CD4-positive, alpha-beta T cell treated with Interleukin-4 for 4 hours (primary cell): ENCODE measurements around the gene HSPA1B.
"Not testable (repeated sequence)": the region's sequence is repeated elsewhere in the genome, so short reads cannot be mapped to it uniquely, and the experiment has no call there.

ENCODE experiments used
- DNase-seq: peaks from one replicate; pipeline ENCODE4 v3.0.0-alpha.2; 2020

Gene HSPA1B

DNA sequence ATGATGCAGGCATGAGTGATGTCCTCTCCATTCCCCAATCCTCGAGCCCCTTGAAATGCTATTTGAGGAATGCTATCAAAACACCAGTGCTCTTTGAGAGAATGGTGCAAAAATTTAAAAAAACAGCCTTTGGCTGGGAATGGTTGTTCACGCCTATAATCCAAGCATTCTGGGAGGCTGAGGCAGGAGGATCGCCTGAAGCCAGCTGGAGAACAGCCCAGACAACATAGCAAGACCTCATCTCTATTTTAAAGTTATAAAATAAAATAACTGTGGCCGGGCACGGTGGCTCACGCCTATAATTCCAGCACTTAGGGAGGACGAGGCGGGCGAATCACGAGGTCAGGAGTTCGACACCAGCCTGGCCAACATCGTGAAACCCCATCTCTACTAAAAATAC, 27.8 kb upstream of the HSPA1B start:
- DNase-seq, result no peak

DNA sequence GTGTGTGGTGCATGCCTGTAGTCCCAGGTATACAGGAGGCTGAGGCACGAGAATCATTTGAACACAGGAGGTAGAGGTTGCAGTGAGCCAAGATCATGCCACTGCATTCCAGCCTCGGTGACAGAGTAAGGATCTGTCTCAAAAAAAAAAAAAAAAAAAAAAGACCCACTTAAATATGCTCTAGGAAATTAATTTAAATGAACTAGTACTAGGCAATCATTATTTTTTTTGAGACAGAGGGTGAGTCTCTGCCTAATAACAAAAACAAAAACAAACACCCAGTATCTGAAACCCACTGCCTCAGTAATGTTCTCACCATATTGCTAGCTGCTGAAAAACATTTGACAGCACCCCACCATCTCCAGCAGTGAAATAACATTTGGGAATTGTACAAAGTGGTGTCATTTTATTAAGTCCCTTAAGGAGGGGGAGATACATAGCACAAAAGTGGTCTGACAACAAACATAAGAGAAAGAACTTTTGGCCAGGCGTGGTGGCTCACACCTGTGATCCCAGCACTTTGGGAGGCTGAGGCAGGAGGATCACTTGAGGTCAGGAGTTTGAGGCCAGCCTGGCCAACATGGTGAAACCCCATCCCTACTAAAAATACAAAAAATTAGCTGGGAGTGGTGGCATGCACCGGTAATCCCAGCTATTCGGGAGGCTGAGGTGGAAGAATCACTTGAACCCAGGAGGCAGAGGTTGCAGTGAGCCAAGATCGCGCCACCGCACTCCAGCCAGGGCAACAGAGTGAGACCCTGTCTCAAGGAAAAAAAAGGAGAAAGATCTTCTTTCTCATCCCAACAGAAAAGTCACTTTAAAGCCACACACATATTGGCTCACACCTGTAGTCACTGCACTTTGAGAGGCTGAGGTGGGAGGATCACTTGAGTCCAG, 26.3 kb upstream of the HSPA1B start:
- DNase-seq, result not testable (repeated sequence)

DNA sequence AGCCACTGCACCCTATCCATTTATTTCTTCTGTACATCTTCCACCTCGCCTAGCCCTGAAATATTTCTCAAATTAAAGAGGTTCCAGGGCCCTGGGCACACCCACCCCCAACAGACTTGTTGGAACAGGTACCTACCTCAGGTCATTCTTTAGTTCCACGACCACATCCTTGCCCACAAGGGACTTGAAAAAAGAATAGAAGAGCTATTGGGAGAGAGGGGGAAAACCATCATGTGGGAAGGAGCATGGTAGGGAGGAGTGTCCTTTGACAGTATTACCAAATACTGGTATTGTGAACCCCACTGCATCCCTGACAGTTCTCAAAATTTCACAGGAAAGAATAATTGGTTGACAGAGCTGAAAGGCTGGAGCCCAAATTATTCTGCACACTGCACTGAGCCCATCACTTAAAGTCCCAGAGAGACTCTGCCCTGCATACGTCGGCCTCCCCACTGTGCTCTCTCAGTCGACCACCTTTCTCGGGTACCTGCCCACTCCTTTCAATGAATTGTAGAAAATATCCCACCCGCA, 21.5 kb upstream of the HSPA1B start:
- no peak for DNase-seq

DNA sequence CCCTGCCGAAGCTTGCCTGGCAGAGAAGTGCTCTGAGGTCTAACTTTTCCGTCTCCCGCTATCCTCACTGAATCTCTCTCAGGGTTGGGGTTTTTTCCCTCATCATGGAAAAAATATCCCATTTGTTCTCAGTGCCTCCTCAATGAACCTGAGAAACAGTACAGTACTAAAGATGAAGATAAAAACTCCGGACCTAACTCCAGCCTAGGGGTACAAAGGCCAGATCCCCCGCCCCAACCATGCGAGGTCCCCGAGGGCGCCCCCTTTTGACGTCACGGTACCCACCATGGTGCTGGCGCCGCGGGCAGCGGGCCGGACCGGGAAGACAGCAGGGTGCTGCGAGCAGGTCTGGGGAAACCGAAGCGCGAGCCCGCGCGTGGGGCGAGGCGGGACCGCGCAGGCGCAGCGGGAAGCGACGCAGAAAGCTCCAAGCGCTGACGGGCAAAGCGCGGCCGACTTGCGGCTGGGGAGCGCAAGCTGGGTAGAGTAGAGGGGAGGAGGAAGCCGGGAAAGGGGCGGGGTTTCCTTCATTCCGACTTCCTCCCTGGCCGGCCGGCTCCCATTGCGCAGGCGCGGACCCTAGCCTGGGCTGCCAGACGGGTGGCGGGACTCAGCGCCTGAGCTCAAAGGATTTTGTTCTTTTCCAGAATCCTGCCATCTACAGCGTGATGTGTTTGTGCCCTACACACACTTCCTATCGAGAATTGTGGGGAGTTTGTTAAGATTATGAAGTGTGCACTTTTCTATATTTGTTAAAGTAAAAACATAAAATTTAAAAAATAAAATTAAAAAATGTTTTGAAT, 20.9 kb upstream of the HSPA1B start, which contains the start of gene LSM2:
Gene LSM2 (minus strand): TSS at position 497 of the 803 bp plus-strand sequence. CDS start 209 bp downstream, at position 288.
- DNase-seq, result peak; percentile 96

DNA sequence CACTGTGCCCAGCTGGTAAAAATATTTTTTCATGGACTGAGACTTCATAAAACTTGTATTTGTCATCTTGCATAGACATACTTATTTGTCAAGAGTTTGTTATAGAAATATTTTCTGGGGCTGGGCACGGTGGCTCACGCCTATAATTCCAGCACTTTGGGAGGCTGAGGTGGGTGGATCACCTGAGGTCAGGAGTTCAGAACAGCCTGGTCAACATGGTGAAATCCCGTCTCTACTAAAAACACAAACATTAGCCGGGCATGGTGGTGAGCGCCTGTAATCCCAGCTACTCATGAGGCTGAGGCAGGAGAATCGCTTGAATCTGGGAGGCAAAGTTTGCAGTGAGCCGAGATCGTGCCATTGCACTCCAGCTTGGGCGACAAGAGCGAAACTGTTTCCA, 18.9 kb upstream of the HSPA1B start:
- DNase-seq, result not testable (repeated sequence)

DNA sequence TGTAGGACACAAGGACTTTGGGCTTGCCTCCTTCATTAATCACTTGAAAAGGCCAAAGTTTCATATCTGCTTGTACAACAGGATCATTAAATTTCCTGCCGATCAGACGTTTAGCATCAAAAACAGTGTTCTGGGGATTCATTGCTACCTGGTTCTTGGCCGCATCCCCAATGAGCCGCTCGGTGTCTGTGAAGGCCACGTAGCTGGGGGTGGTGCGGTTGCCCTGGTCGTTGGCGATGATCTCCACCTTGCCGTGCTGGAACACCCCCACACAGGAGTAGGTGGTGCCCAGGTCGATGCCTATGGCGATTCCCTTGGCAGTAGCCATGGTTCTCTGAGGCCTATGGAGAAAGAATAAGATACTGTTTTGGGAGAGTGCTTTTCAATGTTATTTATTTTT, 15.9 kb upstream of the HSPA1B start:
- DNase-seq, result no peak

DNA sequence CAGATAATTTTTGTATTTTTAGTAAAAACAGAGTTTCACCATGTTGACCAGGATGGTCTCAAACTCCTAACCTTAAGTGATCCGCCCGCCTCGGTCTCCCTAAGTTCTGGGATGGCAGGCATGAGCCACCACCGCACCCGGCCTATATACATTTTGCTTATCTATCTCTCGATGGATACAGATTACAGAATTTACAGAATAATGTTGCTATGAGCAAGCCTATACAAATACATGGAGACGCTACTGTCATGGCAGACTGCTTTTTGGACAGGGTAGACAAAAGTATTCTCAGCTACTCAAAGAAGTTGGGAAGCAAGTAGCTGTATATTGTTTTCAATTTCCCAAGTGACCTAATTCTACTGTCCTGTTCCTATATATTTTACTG, 14.1 kb upstream of the HSPA1B start:
- DNase-seq, result no peak

DNA sequence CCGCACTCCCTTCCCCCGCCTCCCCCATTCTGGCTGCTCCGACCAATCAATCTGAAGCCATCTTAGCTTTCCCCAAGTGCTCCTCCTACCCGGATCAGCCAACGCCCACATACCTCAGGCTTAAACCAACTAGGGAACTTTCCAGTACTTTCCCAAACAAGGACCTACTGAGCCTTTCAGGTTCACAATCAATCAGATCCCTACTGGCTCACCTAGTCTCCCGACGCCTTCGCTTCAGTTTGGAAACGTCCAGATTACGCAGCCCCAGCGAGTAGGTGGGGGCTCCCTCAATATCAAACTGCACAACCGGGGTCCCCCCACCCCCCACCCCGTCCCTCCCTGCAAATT, 12.9 kb upstream of the HSPA1B start:
- DNase-seq, result peak; percentile 74

DNA sequence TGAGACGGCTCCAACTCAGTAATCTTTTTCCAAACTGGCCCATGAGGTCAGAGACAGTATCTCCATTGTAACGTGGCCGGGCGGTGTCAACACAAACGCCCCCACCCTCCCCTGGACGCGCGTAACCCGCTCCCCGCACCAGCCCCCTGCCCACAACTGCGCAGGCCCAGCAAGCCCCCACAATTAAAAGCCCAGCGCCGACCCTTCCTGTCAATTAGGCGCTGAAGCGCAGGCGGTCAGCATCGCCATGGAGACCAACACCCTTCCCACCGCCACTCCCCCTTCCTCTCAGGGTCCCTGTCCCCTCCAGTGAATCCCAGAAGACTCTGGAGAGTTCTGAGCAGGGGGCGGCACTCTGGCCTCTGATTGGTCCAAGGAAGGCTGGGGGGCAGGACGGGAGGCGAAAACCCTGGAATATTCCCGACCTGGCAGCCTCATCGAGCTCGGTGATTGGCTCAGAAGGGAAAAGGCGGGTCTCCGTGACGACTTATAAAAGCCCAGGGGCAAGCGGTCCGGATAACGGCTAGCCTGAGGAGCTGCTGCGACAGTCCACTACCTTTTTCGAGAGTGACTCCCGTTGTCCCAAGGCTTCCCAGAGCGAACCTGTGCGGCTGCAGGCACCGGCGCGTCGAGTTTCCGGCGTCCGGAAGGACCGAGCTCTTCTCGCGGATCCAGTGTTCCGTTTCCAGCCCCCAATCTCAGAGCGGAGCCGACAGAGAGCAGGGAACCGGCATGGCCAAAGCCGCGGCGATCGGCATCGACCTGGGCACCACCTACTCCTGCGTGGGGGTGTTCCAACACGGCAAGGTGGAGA, 12.3 kb upstream of the HSPA1B start, which contains the start of the genes HSPA1A and HSPA1L:
Gene HSPA1A (plus strand): TSS at position 519 of the 814 bp plus-strand sequence. CDS start 214 bp downstream, at position 733.
Gene HSPA1L (minus strand): TSS at position 259 of the 814 bp plus-strand sequence. CDS start 3,311 bp downstream, outside the sequence.
- DNase-seq, result peak; percentile 83

DNA sequence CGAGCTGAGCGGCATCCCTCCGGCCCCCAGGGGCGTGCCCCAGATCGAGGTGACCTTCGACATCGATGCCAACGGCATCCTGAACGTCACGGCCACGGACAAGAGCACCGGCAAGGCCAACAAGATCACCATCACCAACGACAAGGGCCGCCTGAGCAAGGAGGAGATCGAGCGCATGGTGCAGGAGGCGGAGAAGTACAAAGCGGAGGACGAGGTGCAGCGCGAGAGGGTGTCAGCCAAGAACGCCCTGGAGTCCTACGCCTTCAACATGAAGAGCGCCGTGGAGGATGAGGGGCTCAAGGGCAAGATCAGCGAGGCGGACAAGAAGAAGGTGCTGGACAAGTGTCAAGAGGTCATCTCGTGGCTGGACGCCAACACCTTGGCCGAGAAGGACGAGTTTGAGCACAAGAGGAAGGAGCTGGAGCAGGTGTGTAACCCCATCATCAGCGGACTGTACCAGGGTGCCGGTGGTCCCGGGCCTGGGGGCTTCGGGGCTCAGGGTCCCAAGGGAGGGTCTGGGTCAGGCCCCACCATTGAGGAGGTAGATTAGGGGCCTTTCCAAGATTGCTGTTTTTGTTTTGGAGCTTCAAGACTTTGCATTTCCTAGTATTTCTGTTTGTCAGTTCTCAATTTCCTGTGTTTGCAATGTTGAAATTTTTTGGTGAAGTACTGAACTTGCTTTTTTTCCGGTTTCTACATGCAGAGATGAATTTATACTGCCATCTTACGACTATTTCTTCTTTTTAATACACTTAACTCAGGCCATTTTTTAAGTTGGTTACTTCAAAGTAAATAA, 10.2 kb upstream of the HSPA1B start:
- peak; percentile 67 for DNase-seq

DNA sequence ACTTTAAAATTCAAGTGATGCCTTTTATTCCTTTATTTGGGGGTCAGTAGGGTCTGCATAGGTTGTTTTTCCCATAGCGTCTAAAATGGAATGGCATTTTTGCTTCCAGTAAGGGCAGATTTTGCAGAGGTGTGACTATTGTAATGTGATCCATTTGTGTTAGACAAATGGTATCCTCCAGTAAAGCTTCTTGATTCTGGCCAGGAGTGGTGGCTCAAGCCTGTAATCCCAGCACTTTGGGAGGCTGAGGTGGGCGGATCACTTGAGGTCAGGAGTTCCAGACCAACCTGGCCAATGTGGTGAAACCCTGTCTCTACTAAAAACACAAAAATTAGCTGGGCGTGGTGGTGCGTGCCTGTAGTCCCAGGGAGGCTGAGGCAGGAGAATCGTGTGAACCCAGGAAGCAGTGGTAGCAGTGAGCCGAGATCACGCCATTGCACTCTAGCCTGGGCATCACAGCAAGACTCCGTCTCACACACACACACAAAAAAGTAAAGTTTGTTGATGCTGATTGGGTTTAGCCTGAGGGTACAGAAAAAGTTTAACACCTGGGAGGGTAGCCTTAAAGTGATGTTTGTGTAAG, 9.5 kb upstream of the HSPA1B start:
- DNase-seq, result not testable (repeated sequence)

DNA sequence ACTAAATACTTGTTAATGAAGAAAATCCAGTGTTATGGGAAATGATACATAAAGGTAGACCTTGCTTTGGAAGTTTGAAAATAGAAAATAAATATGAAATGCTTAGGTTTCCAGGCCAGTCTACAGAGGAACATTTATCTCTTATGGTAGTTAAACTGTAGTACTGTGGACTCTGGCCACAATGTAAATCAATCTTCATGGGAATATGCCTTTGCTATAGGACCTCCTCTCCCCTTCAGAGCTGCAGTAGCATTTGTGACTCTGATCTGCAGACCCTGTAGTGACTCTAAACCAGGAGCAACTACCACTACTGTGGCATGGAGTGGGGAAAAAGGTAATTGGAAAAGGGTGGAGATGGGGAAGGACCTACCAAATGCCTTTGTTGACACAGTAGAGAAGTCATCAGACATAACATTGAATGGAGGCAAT, 7.7 kb upstream of the HSPA1B start:
- DNase-seq, result no peak

DNA sequence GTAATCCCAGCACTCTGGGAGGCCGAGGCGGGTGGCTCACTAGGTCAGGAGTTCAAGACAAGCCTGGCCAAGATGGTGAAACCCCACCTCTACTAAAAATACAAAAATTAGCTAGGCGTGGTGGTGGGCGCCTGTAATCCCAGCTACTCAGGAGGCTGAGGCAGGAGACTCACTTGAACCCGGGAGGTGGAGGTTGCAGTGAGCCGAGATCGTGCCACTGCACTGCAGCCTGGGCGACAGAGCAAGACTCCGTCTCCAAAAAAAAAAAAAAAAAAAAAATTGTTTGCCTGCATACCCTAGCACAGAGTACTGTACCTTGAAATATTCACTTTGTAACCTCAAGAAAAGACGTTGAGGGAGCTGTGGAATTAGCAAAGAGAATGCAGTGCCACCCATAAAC, 7.1 kb upstream of the HSPA1B start:
- not testable (repeated sequence) for DNase-seq

DNA sequence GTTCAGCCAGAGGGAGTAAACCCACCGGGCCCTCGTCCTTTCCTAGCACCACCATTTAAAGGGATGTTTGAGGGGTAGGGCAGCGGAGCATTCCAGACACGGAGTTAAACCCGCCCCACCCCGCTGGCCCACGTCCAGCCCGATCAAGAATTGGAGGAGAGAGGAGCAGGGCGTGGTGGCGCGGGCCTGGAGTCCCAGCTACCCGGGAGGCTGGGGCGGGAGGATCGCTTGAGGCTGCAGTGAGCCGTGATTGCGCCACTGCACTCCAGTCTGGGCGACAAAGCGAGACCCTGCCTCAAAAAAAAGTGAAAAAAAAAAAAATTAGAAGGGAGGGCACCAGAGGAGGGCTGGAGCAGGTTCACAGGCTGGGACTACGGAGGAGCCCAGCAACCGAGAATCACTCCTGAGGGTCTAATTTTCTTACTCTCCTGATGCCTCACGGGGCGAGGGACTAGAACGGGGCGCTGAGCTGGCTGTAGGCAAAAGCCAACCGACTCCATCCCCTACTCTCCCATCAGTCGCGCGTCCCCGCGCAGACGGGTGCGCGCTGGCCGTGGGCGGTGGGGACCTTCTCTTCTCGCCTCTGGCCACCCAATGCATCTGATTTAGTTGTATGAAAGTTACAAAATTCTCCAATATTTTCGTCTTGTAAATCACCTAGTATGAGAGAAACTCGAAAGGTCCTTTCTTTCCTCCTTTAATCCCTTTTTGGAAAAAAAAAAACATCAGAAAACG, 6.1 kb upstream of the HSPA1B start:
- no peak for DNase-seq

DNA sequence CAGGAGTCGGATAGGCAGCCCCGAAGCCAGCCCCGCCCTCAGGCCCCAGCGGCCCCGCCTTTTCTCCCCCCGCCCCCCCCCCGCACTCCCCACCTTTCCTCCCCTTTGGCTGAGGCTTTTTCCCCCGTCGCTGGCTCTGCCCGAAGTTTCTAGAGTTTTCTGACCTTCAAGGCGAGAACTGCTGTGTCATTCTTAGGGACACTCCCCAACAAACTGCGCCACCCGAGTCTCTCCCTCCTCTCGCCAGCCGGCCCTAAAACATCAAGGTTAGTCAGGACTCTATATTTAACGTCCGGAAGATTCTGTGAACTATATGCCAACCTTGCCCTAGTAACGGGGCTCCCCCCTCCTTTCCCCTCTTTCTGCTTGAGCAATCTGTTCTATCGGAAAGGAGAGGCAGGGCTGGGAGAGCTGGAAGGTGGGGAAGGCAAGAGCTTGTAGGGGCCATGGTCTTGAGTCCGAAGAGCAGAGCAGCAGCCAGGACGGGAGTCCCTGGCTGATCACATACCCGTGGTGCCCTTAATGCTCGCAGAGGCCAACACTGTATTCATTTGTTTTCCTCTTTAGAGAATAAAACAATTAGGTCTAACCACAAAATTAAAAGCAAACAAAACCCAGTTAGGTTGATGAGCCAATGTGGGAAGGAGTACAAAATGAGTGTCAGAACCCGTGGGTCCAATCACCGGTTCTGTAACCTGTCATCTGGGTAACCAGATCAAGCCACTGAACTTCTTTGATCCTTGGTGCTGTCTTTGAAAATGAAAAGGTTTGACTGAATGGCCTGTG, 5.3 kb upstream of the HSPA1B start:
- peak; percentile 75 for DNase-seq

DNA sequence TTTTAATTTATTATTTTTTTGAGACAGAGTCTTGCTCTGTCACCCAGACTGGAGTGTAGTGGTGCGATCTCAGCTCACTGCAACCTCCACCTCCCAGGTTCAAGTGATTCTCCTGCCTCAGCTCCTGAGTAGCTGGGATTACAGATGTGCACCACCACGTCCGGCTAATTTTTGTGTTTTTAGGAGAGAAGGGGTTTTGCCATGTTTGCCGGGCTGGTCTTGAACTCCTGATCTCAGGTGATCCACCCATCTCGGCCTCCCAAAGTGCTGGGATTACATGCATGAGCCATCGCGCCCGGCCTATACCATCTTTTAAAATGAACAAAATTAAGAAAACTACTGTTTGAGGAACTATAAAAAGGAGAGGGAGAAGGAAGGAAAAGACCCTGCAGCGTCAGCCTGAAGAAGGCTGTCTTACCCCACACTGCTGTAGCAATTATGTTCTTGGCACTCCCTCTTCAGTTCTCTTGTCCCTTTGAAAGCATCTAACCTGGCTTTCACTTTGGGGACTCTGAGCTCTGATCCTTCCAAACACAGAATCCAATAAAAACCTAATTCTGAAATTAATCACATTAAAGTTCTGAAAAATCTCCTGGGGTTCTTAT, 3.8 kb upstream of the HSPA1B start:
- DNase-seq, result not testable (repeated sequence)

DNA sequence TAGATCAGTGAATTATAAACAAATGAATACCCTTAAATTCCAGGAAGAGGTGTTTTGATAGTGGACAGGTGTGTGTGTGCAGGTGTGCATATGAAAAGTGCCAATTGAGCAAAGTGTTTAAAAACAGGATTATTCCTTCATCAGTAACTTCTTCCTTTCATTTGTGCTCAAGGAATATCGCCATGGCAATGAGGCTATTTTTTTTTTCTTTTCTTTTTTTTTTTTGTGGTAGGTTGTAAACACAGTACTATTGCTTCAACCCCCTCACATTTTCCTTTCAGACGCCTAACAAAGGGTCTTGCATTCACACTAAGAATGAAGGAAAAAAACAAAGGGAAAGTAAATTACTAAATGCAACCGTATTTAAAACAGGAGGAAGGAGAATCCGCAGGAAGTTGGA, 2.0 kb upstream of the HSPA1B start:
- no peak for DNase-seq

DNA sequence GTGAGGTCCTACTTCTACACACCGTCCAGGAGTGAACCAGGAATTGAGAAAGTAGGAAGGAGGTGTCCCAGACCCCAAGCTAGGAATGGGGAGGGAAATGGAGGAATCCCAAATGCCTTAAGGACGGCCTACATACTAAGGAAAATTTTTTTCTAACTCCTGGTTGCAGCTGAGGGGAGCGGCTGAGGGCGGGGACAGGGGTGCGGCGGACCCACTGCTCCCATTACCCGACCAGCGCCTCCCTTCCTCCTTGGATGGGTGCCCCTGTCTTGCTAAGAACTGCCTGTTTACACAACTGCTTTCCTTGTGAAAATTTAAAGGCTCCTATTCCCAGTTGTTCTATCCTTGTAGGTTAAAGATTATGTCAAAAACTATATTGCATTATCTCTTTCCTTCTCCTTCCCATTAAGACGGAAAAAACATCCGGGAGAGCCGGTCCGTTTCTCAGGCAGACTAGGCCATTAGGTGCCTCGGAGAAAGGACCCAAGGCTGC, 699 bp upstream of the HSPA1B start:
- peak; percentile 51 for DNase-seq
